ENCODE measurements around the gene ASF1B.

The ASF1B gene

DNA sequence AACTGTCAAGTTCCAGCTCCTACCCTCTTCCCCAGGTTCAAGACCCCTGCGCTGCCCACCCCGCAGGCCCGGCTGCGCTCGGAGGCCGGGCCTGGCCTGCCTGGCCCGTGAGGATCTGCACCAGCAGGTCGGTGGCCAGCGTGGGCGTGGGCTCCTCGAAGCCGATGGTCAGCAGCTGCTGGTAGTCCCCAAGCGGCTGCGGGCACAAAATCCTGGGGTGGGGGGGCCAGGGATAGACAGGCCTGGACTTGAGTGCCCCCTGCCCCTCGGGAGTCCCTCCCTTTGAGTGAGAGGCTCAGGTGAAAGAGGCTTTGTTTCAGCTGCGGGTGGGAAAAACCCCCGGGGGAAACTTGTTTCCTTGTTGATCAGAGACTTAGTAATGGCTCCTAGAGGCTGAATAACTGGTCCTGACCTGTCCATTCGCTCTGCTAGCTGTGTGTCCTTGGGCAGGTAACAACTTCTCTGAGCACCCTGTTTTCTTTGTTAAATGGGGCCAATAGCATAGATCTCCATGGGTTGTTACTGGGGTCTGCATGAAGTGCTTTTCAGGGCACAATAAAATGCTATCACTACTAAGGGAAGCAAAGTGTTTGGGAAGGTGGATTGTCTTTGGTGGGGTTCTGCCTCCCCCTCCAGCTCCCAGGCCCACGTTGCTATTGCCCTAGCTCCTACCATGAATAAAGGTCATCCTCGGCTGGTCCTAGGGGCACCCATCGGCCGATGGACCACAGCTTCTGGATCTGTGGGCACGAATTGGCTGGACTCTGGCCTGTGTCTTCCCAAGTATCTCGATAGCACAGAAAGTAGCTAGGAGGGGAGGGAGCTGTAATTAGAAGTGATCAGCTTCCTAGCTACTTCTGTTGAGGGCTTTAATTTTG lies 54.4 kb downstream of the ASF1B start:
- DNase-seq: no peak

DNA sequence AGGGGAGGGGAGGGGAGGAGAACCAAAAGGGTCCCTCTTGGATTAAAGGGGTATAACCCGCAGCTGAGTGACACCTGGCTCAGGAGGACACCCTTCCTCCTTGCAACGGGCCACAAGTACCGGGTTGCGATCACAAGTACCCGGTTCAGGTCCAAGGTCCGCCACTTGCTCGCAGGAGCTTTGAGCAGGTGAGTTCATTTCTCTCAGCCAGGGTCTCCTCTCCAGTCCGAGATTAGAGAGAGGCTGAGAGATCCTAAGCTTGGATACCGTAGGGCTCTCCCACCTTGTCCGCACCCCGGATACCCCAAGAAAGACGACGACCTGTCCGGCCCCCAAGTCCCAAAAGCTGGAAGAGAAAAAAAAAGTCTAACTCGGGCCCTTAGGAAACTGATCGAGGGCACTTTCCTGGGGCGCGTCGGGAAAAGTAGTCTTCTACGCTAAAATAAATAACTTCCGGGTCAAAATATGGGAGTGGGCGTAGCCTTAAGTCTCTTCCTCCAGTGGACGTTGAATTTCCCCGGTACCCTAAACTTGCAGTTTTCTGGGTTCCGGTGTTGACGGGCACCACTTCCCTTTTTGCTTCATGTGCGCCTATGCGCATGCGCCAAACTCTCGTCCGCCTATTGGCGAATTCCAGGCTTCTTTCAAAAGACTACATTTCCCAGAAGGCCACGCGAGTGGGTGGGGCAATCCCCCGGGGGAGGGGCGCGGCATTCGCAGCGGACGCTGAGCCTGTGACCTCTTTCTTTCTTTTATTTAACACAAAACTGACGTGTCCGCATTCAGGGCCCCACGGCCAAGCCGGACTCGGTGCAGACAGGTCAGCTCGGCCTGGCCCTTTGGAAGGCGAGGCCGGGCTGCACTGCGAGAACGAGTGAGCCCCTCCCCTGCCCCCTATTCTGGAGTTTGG lies 55.2 kb downstream of the ASF1B start:
- peak; percentile 99 for DNase-seq

DNA sequence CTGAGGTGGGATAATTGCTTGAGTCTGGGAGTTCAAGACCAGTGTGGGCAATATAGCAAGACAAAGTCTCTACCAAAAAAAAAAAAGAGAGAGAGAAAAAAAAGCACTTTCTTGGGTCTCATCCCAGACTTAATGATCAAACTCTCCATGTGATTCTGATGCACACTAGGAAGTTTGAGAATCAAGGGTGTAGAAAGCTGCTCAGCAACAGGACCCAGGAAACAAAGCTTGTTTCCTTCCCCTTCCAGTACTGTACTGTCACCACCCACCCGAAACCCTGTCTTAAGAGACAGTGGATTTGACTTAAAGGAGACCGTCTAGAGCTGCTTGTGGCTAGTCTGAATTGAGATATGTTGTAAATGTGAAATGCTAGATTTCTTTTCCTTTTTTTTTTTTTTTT lies 58.0 kb downstream of the ASF1B start:
- DNase-seq: no peak

DNA sequence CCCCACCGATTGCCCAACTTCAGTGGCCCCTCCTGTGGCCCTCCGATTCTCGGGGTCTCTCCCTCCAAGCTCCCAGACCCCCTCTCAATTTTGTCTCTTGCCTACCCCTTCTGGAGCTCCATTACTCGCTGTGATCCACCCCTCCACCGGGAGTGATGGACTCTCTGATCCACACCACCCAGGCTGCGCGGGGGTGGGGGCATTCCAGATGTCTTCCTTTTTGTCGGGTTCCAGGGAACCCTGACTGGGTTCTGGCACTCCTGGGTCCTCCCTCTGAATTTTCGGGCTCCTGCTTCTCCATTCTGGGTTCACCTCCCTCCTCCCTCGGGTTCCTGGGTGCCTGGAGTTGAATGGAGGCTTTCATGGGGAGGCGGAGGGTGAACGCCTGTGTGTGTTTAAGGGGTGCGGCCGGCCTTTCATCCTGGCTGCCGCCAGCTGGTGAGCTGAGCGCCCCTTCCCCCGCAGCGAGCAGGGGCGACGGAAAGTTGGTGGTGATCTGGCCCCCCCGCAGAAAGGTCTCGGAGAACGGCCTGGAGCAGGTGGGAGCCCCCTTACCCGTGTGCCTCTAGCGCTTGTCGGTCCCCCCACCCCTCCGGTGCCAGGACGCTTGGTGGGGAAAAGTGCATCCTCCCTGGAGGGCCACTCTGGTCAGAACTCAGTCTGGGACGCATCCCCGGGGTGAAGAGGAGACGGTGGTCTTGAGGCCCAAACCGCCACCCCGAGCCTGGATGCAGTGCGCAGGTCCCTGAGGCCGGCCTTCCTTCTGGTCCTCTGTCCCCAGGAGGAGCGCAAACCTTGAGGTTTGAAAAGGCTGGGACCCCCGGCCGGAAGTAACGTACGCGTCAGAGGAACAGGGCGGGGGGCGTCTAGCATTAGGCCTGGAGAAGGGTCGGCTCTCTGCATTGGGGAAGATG lies 62.2 kb downstream of the ASF1B start:
- no peak for DNase-seq

DNA sequence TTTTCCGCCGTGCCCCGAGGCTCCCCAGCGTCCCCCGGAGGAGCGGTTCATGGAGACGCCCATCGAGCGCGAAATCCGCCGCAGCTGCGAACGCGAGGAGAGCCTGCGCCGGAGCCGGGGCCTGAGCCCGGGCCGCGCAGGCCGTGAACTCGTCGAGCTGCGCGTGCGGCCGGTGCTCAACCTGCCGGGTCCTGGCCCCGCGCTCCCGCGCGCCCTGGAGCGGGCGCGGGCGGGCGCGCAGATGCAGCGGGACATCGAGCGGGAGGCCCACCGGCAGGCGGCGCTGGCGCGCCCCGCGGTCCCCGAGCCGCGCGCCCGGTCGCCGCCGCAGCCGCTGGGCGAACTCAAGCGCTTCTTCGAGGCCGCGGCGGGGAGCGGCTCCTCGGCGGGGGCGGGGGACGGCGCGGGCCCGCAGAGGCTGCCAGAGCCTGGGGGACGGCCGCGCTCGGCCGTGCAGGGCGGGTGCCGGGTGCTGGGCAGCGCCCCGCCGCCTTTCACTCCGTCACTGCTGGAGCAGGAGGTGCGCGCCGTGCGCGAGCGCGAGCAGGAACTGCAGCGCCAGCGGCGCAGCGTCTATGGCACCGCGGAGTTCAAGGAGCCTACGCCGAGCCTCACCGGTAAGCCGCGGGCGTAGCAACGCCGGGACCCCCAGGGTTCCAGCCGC lies 63.0 kb downstream of the ASF1B start:
- DNase-seq: no peak

DNA sequence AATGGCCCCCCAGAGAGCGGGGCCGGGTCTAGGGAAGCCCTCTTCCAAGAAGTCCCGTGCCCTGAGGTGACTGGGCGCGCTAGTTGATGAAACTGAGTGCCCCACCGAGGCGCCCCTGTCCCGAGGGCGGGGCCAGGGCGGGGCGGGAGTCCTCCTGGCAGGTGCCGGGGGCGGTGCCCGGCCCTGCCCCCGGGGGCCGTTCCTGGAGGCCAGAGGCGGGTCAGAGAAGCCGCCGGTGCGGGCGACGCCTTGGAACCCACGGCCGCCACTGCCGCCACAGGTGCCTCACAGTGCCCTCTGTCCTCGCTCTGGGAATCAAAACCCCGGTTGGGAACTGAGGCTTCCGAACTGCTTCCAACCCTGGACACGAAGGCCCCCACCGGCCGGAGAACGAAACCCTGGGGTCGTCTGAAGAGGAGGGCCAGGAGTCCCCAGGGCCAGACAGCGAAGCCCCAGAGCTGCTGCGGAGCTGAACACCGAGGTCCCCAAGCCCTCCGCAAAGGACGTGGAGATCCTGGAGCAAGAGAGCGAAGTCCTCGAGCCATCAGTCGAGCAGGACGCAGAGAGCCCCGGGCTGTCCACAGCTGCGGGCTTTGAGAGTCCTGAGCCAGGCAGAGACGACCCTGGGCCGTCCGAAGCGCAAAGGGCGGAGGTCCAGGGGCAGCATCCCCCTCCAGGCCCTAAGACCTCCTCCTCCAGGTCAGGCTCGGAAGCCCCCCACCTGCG lies 63.7 kb downstream of the ASF1B start, which contains the start of gene MISP3:
MISP3 (plus strand) TSS at position 252 of the 726 bp plus-strand sequence. CDS start 524 bp downstream, outside the sequence.
- DNase-seq: no peak

DNA sequence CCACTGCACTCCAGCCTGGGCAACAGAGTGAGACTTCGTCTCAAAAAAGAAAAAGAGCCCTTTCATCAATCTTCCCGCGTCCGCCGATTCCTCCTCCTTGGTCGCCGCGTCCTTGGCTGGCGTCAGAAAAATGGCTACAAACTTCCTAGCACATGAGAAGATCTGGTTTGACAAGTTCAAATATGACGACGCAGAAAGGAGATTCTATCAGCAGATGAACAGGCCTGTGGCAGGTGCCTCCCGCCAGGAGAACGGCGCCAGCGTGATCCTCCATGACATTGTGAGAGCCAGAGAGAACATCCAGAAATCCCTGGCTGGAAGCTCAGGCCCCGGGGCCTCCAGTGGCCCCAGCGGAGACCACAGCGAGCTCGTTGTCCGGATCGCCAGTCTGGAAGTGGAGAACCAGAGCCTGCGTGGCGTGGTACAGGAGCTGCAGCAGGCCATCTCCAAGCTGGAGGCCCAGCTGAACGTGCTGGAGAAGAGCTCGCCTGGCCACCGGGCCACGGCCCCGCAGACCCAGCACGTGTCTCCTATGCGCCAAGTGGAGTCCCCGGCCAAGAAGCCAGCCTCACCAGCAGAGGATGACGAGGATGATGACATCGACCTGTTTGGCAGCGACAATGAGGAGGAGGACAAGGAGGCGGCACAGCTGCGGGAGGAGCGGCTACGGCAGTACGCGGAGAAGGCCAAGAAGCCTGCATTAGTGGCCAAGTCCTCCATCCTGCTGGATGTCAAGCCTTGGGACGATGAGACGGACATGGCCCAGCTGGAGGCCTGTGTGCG lies 65.9 kb downstream of the ASF1B start:
- DNase-seq: no peak
